Measurements from ENCODE around the gene TOX2. TPM values are rescaled to one million over a fixed set of nuclear protein-coding genes. Genes with fewer than 3 reads are reported as not detected.
A peak's percentile ranks its signal among the peaks of the same experiment; 100 is the strongest.

TOX2 gene
- total RNA-seq, 1 experiment from 2014 or later: 85.4 TPM

- H3K9me3 ChIP-seq (ENCODE audit: control insufficient read depth, insufficient read depth, low read depth, low read length): no peaks in the 10 kb centered on the region
- DNase-seq (ENCODE audit: low read depth, low spot score) (no peak), ATAC-seq (no peak)
- intact Hi-C loops (cut with micrococcal nuclease; ENCODE audit: unreplicated experiment): no loop called here
- H3K27me3 ChIP-seq (ENCODE audit: control insufficient read depth, insufficient read depth, low read length): no peaks in the 10 kb centered on the region
- BruUV-seq (replicated peaks): no TSS peak
- TF ChIP-seq SIN3A (IDR thresholded peaks at IDR 0.05; ENCODE audit: borderline replicate concordance, insufficient read depth, low read depth, low read length) (no peak), REST (IDR thresholded peaks at IDR 0.05; ENCODE audit: insufficient read depth in 1 of 2, low read depth in 2 of 2, low read length in 1 of 2) (no peak), CTCF (IDR thresholded peaks at IDR 0.05) (no peak), POLR2AphosphoS5 (IDR thresholded peaks at IDR 0.05; ENCODE audit: low read depth, low read length) (no peak), TCF7L2 (IDR thresholded peaks at IDR 0.05; ENCODE audit: low read depth, low read length) (no peak)
- H3K4me3 ChIP-seq (ENCODE audit: low read depth in 2 of 2, low read length in 2 of 2): no peak overlapping the region
- no peaks in the 10 kb centered on the region for H3K36me3 ChIP-seq (ENCODE audit: control insufficient read depth, insufficient read depth, low read length)
- CTCF ChIA-PET: no interaction called here
- peak overlapping the region; percentile 25; the same call in 1 of the 2 replicates for H3K27ac ChIP-seq (ENCODE audit: low read length)
- POLR2A ChIA-PET: no interaction called here
- H3K4me1 ChIP-seq (ENCODE audit: control insufficient read depth, insufficient read depth, low read length): peaks cover 24% of the 10 kb centered on the region
- in situ Hi-C loops (cut with HindIII; ENCODE audit: low pct_unique_long_range_greater_than_20kb, low sequenced_read_pairs): no loop called here
These were observed 74.2 kb downstream of the TOX2 start for GRCh38 chr20:43988867-43989266.

- ChIA-PET POLR2A (no interaction called here), CTCF (no interaction called here)
- 0 out of 2 replicates have a peak, but pooled peaks cover 3% of the 10 kb centered on the region for H3K4me1 ChIP-seq (ENCODE audit: control insufficient read depth, insufficient read depth, low read length)
- no peak overlapping the region for H3K4me3 ChIP-seq (ENCODE audit: low read depth in 2 of 2, low read length in 2 of 2)
- H3K27me3 ChIP-seq (ENCODE audit: control insufficient read depth, insufficient read depth, low read length): no peaks in the 10 kb centered on the region
- TF ChIP-seq POLR2AphosphoS5 (IDR thresholded peaks at IDR 0.05; ENCODE audit: low read depth, low read length) (no peak), CTCF (IDR thresholded peaks at IDR 0.05) (no peak), REST (IDR thresholded peaks at IDR 0.05; ENCODE audit: insufficient read depth in 1 of 2, low read depth in 2 of 2, low read length in 1 of 2) (no peak)
- DNase-seq (ENCODE audit: low read depth, low spot score) (no peak), ATAC-seq (no peak)
- intact Hi-C loops (cut with micrococcal nuclease; ENCODE audit: unreplicated experiment): no loop called here
- no peaks in the 10 kb centered on the region for H3K36me3 ChIP-seq (ENCODE audit: control insufficient read depth, insufficient read depth, low read length)
- no peaks in the 10 kb centered on the region for H3K9me3 ChIP-seq (ENCODE audit: control insufficient read depth, insufficient read depth, low read depth, low read length)
- in situ Hi-C loops (cut with HindIII; ENCODE audit: low pct_unique_long_range_greater_than_20kb, low sequenced_read_pairs): no loop called here
- no peak overlapping the region for H3K27ac ChIP-seq (ENCODE audit: low read length)
- BruUV-seq (replicated peaks): no TSS peak
These were observed 76.6 kb downstream of the TOX2 start for GRCh38 chr20:43991261-43991660.

Data from Panc1 (cell line).